Measurements from ENCODE around the gene B3GNT3. TPM values are rescaled to one million over a fixed set of nuclear protein-coding genes. Genes with fewer than 3 reads are reported as not detected.
A peak's percentile ranks its signal among the peaks of the same experiment; 100 is the strongest.

Gene B3GNT3
- total RNA-seq, 4 donors from 2014 or later, result 4.7 TPM; not detected in 3

GRCh38 chr19:17846146-17846545, 51.2 kb downstream of the B3GNT3 start:
- 77 to 100% methylated on average over 2 to 6 of the region's 8 CpGs for WGBS, 2 donors (ENCODE audit: low coverage in 1 of 2)
- H3K27me3 ChIP-seq, result peaks cover 79% of the 10 kb centered on the region
- no peak for ATAC-seq

GRCh38 chr19:17847538-17848366, 52.8 kb downstream of the B3GNT3 start, which contains the start of gene JAK3:
Gene JAK3 (minus strand): TSS chr19:17847982. CDS start chr19:17844417, 3,565 bp downstream.
- H3K36me3 ChIP-seq, result no peaks in the 10 kb centered on the region
- H3K4me1 ChIP-seq, result peaks cover 0 to 26% (median 0%) of the 10 kb centered on the region in 3 donors
- peak within 1 kb of the TSS; percentile 8 to 48 for H3K4me3 ChIP-seq
- no peaks in the 10 kb centered on the region for H3K9me3 ChIP-seq
- ATAC-seq, result peak; percentile 44
- H3K27me3 ChIP-seq, result peaks cover 63% of the 10 kb centered on the region
- H3K27ac ChIP-seq, result peak within 1 kb of the TSS in 3 of 4 donors; percentile 69 to 74 (median 69)
- 2 to 22% methylated on average over 7 of the region's 40 CpGs for WGBS, 2 donors (ENCODE audit: low coverage in 1 of 2)
- TF ChIP-seq CTCF (IDR thresholded peaks at IDR 0.05) (no peak), POLR2A (IDR thresholded peaks at IDR 0.05) (no peak), POLR2AphosphoS5 (IDR thresholded peaks at IDR 0.05) (no peak), EP300 (IDR thresholded peaks at IDR 0.05) (no peak)

More at GRCh38 chr19:17846146-17846545, 51.2 kb downstream of the B3GNT3 start:
- TF ChIP-seq POLR2AphosphoS5 (IDR thresholded peaks at IDR 0.05) (no peak), CTCF (IDR thresholded peaks at IDR 0.05) (no peak), EP300 (IDR thresholded peaks at IDR 0.05) (no peak), POLR2A (IDR thresholded peaks at IDR 0.05) (no peak)
- Histone ChIP-seq H3K27ac (no peak overlapping the region), H3K4me1 (peaks cover 0 to 42% (median 9%) of the 10 kb centered on the region in 3 donors), H3K9me3 (no peaks in the 10 kb centered on the region), H3K36me3 (no peaks in the 10 kb centered on the region), H3K4me3 (no peak overlapping the region)

DNA sequence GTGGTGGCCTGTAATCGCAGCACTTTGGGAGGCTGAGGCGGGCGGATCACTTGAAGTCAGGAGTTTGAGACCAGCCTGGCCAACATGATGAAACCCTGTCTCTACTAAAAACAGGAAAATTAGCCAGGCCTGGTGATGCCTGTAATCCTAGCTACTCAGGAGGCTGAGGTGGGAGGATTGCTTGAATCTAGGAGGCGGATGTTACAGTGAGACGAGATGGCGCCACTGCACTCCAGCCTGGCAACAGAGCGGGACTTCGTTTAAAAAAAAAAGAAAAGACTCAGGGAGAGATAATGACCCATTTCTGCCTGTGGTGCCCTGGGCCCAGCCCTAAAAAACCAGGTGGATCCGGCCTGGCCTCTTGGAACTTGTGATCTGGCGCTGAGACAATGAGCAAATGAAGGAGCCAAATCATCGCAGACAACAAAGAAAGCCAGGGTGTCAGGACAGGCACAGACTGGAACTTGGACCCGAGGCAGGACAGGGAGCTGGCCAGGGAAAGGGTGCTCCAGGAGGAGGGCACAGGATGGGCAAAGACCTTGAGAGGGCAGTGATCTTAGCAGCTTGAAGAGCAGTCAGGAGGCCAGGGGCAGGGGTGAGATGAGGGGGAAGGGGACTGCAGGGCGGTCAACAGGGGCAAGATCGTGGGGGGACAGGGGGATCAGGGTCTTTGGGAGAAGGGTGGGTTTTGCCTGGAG, 53.8 kb downstream of the B3GNT3 start:
- H3K36me3 ChIP-seq, result no peaks in the 10 kb centered on the region
- H3K9me3 ChIP-seq, result no peaks in the 10 kb centered on the region
- no peak overlapping the region for H3K4me3 ChIP-seq
- H3K4me1 ChIP-seq, result peaks cover 0 to 22% (median 0%) of the 10 kb centered on the region in 3 donors
- TF ChIP-seq POLR2A (IDR thresholded peaks at IDR 0.05), result no peak
- no peak for TF ChIP-seq CTCF (IDR thresholded peaks at IDR 0.05)
- no peak for TF ChIP-seq POLR2AphosphoS5 (IDR thresholded peaks at IDR 0.05)
- TF ChIP-seq EP300 (IDR thresholded peaks at IDR 0.05), result no peak
- peaks cover 53% of the 10 kb centered on the region for H3K27me3 ChIP-seq
- 80% methylated on average over 8 to 11 of the region's 14 CpGs for WGBS, 2 donors (ENCODE audit: low coverage in 1 of 2)
- peak overlapping the region in 3 of 4 donors; percentile 69 to 74 (median 69) for H3K27ac ChIP-seq
- no peak for ATAC-seq

DNA sequence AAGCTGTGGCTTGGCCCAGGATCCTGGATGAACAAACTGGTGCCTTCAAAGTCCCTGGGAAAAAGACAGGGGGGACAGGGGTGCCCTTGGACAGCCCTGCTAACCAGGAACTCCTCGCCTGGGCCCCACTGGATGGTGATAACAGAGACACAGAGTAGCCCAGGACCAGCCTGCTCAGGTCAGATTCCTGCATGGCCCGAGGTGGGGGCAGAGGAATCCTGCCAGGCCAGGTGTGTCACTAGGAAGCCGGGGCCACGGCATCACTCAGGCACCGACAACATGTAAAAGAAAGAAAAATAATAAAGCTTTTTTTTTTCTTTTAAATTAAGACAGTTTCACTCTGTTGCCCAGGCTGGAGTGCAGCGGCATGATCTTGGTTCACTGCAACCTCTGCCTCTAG, 59.1 kb downstream of the B3GNT3 start:
- 75 to 78% methylated on average over 5 of the region's 6 CpGs for WGBS, 2 donors (ENCODE audit: low coverage in 1 of 2)
- H3K4me3 ChIP-seq, result no peak overlapping the region
- H3K27me3 ChIP-seq, result peaks cover 4% of the 10 kb centered on the region
- H3K9me3 ChIP-seq, result no peaks in the 10 kb centered on the region
- ATAC-seq, result no peak
- H3K27ac ChIP-seq, result no peak overlapping the region
- no peaks in the 10 kb centered on the region for H3K36me3 ChIP-seq
- TF ChIP-seq POLR2A (IDR thresholded peaks at IDR 0.05), result no peak
- H3K4me1 ChIP-seq, result peaks cover 0 to 1% (median 0%) of the 10 kb centered on the region in 3 donors

DNA sequence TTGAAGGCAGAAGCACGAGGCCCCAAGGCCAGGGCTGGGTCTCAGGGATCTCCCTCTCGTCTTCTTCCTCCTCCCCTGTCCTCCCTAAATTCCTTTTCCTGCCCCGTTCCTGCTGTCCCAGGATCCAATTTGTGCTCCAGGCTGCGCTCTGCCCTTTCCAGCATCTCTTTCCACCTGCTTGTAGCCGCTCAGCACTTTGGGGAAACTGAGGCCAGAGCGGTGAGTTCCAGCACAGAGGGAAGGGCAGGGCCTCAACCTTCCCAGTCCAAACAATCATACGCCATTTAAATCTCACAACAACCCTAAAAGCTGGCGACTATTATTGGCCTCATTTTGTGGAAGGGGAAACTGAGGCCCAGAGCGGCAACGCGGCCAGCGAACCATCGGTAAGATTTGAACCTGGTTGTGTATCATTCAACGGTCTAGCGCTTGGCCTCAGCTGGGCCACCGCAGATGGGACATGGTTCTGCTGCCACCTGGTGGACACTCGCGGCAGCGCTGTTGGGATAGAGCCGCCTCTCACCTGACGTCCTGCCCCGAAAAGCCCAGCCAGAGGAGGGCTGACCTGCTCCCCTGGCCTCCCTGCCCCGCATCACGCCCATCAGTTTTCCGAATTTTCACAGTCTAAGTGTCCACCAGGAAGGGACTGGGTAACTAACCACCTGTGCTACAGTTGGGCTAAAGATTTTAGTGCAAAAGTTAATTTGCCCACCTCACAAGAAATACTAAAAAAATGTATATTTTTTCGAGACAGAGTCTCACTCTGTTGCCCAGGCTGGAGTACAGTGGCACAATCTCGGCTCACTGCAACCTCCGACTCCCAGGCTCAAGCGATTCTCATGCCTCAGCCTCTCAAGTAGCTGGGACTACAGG, 60.6 kb downstream of the B3GNT3 start:
- Histone ChIP-seq H3K4me3 (no peak overlapping the region), H3K27ac (no peak overlapping the region), H3K36me3 (no peaks in the 10 kb centered on the region), H3K4me1 (peaks cover 0 to 8% (median 2%) of the 10 kb centered on the region in 3 donors), H3K27me3 (no peaks in the 10 kb centered on the region), H3K9me3 (no peaks in the 10 kb centered on the region)
- no peak for TF ChIP-seq EP300 (IDR thresholded peaks at IDR 0.05)
- TF ChIP-seq POLR2AphosphoS5 (IDR thresholded peaks at IDR 0.05), result no peak
- no peak for TF ChIP-seq POLR2A (IDR thresholded peaks at IDR 0.05)
- peak in 3 of 4 experiments; percentile 91 to 98 (median 94) for TF ChIP-seq CTCF (IDR thresholded peaks at IDR 0.05)
- peak; percentile 40 for ATAC-seq
- 23 to 37% methylated on average over 7 to 9 of the region's 29 CpGs for WGBS, 2 donors (ENCODE audit: low coverage in 1 of 2)
